Inflammatory macrophage (primary cell): Measurements from ENCODE around the gene GULP1.
"Not testable (repeated sequence)": the region's sequence is repeated elsewhere in the genome, so short reads cannot be mapped to it uniquely, and the experiment has no call there.

ENCODE experiments used
- DNase-seq, 2 donors: peaks; one replicate each; pipeline ENCODE4 v3.0.0-alpha.2; 2020 to 2022
- total RNA-seq, 18 experiments: gene quantifications; one replicate each; lab custom pipeline; 2026; ENCODE audit warnings: mixed read lengths in 6 of 18, inconsistent platforms in 2 of 18; lab: John Stamatoyannopoulos, UW

The GULP1 gene
- 0 to 0.49 (median 0.06) reads per million in 18 experiments for total RNA-seq

GRCh38 chr2:188291617-188292347, at the start of gene GULP1:
GULP1 (plus strand) TSS chr2:188291874; CDS start chr2:188477703, 185,829 bp downstream.
- no peak for DNase-seq

GRCh38 chr2:188243381-188243780, 48.3 kb upstream of the GULP1 start:
- DNase-seq: no peak

GRCh38 chr2:188244383-188244782, 47.3 kb upstream of the GULP1 start:
- DNase-seq: no peak

GRCh38 chr2:188245230-188245629, 46.4 kb upstream of the GULP1 start:
- no peak for DNase-seq

GRCh38 chr2:188248513-188248912, 43.2 kb upstream of the GULP1 start:
- DNase-seq: no peak

GRCh38 chr2:188251034-188251433, 40.6 kb upstream of the GULP1 start:
- DNase-seq: no peak

- no peak for DNase-seq
Measured at GRCh38 chr2:188256420-188256819, 35.3 kb upstream of the GULP1 start.

- no peak for DNase-seq
Measured at GRCh38 chr2:188265315-188265714, 26.4 kb upstream of the GULP1 start.

GRCh38 chr2:188267776-188268175, 23.9 kb upstream of the GULP1 start:
- DNase-seq: no peak

GRCh38 chr2:188269004-188269403, 22.7 kb upstream of the GULP1 start:
- DNase-seq: no peak

- no peak for DNase-seq
Measured at GRCh38 chr2:188272121-188272520, 19.6 kb upstream of the GULP1 start.

GRCh38 chr2:188274274-188274673, 17.4 kb upstream of the GULP1 start:
- DNase-seq: no peak

- no peak for DNase-seq
Measured at GRCh38 chr2:188276255-188276654, 15.4 kb upstream of the GULP1 start.

- DNase-seq: no peak
Measured at GRCh38 chr2:188277786-188278185, 13.9 kb upstream of the GULP1 start.

- DNase-seq: no peak
Measured at GRCh38 chr2:188278388-188279092, 13.1 kb upstream of the GULP1 start.

GRCh38 chr2:188279093-188279445, 12.6 kb upstream of the GULP1 start:
- DNase-seq: no peak

- DNase-seq: no peak
Measured at GRCh38 chr2:188280811-188281222, 10.9 kb upstream of the GULP1 start.

GRCh38 chr2:188282907-188283306, 8.8 kb upstream of the GULP1 start:
- no peak for DNase-seq

GRCh38 chr2:188284251-188284650, 7.4 kb upstream of the GULP1 start:
- not testable (repeated sequence) for DNase-seq

GRCh38 chr2:188285049-188285448, 6.6 kb upstream of the GULP1 start:
- DNase-seq: no peak

- no peak for DNase-seq
Measured at GRCh38 chr2:188285774-188286173, 5.9 kb upstream of the GULP1 start.

- no peak for DNase-seq
Measured at GRCh38 chr2:188291142-188291616, 495 bp upstream of the GULP1 start.

- DNase-seq: no peak
Measured at GRCh38 chr2:188292348-188293239, 920 bp downstream of the GULP1 start.
